Nephron (organoid): ENCODE results near the gene BACH2.

ENCODE experiments used
- H3K27ac Mint-ChIP-seq, 3 experiments: 2 replicates each; pipeline ENCODE4 v1.8.0; 2020; ENCODE audit warnings: mixed read lengths in 3 of 3, mild to moderate bottlenecking in 2 of 3, moderate library complexity in 1 of 3
- H3K27me3 Mint-ChIP-seq: 2 replicates; pipeline ENCODE4 v1.8.0; 2021; ENCODE audit warnings: low read depth, mild to moderate bottlenecking, moderate library complexity, mixed read lengths
- H3K36me3 Mint-ChIP-seq: 2 replicates; pipeline ENCODE4 v1.8.0; 2020; ENCODE audit warnings: low read depth, mixed read lengths
- H3K4me1 Mint-ChIP-seq: 2 replicates; pipeline ENCODE4 v1.8.0; 2020; ENCODE audit warnings: mixed read lengths
- H3K4me3 Mint-ChIP-seq, 3 experiments: 2 replicates each; pipeline ENCODE4 v1.8.0; 2020; ENCODE audit warnings: mild to moderate bottlenecking in 3 of 3, mixed read lengths in 3 of 3, moderate library complexity in 2 of 3
- H3K9me3 Mint-ChIP-seq: 2 replicates; pipeline ENCODE4 v1.8.0; 2020; ENCODE audit warnings: mixed read lengths
- TF ChIP-seq, protein P1 (sequence below), 3 experiments: fragments of 200-600 bp; sonication (generic); IDR thresholded peaks; one replicate each; pipeline ENCODE4 v1.5.0; 2021; ENCODE audit warnings: antibody characterized with exemption in 3 of 3; ENCODE audit not compliant: unreplicated experiment in 3 of 3

The BACH2 gene

GRCh38 chr6:89965441-89966227 is 331.0 kb downstream of the BACH2 start:
- Mint-ChIP-seq H3K9me3 (no peaks in the 10 kb centered on the region), H3K27me3 (no peaks in the 10 kb centered on the region), H3K4me3 (no peak overlapping the region), H3K27ac (no peak overlapping the region), H3K36me3 (no peaks in the 10 kb centered on the region), H3K4me1 (no peaks in the 10 kb centered on the region)
- TF ChIP-seq, protein P1, sequence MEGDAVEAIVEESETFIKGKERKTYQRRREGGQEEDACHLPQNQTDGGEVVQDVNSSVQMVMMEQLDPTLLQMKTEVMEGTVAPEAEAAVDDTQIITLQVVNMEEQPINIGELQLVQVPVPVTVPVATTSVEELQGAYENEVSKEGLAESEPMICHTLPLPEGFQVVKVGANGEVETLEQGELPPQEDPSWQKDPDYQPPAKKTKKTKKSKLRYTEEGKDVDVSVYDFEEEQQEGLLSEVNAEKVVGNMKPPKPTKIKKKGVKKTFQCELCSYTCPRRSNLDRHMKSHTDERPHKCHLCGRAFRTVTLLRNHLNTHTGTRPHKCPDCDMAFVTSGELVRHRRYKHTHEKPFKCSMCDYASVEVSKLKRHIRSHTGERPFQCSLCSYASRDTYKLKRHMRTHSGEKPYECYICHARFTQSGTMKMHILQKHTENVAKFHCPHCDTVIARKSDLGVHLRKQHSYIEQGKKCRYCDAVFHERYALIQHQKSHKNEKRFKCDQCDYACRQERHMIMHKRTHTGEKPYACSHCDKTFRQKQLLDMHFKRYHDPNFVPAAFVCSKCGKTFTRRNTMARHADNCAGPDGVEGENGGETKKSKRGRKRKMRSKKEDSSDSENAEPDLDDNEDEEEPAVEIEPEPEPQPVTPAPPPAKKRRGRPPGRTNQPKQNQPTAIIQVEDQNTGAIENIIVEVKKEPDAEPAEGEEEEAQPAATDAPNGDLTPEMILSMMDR (IDR thresholded peaks at IDR 0.05; ENCODE audit: unreplicated experiment in 3 of 3): no peak

DNA sequence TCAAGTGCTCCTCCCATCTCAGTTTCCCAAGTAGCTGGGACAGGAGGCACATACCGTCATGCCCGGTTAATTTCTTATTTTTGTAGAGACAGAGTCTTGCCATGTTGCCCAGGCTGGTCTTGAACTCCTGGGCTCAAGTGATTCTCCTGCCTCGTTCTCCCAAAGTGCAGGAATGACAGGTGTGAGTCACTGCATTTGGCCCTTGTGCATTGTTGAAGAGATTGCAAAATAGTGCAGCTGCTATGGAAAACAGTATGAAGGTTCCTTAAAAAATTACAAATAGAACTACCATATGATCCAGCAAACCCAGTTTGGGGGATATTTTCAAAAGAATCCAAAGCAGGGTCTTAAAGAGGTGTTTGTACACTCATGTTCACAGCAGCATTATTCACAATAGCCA is 333.3 kb downstream of the BACH2 start:
- Mint-ChIP-seq H3K4me3 (no peak overlapping the region), H3K4me1 (no peaks in the 10 kb centered on the region), H3K9me3 (no peaks in the 10 kb centered on the region), H3K27ac (no peak overlapping the region), H3K36me3 (no peaks in the 10 kb centered on the region), H3K27me3 (no peaks in the 10 kb centered on the region)
- TF ChIP-seq, protein P1 (IDR thresholded peaks at IDR 0.05; ENCODE audit: unreplicated experiment in 3 of 3): no peak

GRCh38 chr6:89961481-89961880 is 335.2 kb downstream of the BACH2 start:
- Mint-ChIP-seq H3K36me3 (no peaks in the 10 kb centered on the region), H3K27me3 (no peaks in the 10 kb centered on the region), H3K27ac (no peak overlapping the region), H3K4me3 (no peak overlapping the region), H3K9me3 (no peaks in the 10 kb centered on the region), H3K4me1 (no peaks in the 10 kb centered on the region)
- TF ChIP-seq, protein P1 (IDR thresholded peaks at IDR 0.05; ENCODE audit: unreplicated experiment in 3 of 3): no peak

DNA sequence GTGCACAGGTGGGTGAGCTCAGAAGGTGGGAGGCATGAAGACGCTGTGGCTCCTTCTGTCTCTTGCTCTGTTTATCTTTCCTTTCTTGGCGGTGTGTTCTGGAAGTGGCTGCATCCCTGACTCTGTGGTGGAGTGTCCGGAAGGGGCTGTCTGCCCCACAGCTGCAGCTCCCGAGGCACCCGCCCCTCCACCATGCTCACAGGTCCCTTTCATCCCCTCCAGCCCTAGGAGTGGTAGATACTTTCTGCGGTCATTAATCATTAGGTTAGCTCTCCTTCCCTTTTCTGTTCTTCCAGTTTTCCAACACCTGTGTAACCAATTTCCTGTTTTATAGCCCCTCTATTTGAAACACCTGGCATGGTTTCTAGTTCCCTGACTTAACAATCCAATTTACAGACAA is 336.8 kb downstream of the BACH2 start:
- Mint-ChIP-seq H3K36me3 (no peaks in the 10 kb centered on the region), H3K27me3 (no peaks in the 10 kb centered on the region), H3K9me3 (no peaks in the 10 kb centered on the region), H3K27ac (peak overlapping the region in 2 of 3 experiments; percentile 14 to 58), H3K4me3 (no peak overlapping the region), H3K4me1 (no peaks in the 10 kb centered on the region)
- TF ChIP-seq, protein P1 (IDR thresholded peaks at IDR 0.05; ENCODE audit: unreplicated experiment in 3 of 3): no peak

DNA sequence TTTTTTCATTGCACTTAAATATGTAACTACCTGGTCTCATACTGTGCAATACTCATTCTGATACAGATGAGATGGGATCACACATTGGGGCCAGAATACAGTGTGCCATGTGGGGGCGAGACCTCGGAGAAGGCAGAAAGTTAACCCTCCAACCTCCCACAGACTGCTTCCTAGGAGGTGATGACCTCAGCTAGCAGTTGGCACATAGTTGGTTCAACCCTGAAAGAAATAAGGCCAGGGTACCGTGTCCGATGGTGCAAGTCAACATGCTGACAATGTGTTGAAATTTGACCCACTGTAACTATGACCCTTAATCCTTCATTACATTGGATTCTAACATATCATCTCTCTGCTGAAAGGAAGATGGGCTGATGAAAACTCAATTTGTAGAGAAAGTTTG is 340.5 kb downstream of the BACH2 start:
- peaks cover 24% of the 10 kb centered on the region for H3K4me1 Mint-ChIP-seq
- H3K27me3 Mint-ChIP-seq: no peaks in the 10 kb centered on the region
- TF ChIP-seq, protein P1 (IDR thresholded peaks at IDR 0.05; ENCODE audit: unreplicated experiment in 3 of 3): no peak
- no peak overlapping the region for H3K4me3 Mint-ChIP-seq
- H3K36me3 Mint-ChIP-seq: peaks cover 5% of the 10 kb centered on the region
- H3K27ac Mint-ChIP-seq: no peak overlapping the region
- H3K9me3 Mint-ChIP-seq: no peaks in the 10 kb centered on the region

DNA sequence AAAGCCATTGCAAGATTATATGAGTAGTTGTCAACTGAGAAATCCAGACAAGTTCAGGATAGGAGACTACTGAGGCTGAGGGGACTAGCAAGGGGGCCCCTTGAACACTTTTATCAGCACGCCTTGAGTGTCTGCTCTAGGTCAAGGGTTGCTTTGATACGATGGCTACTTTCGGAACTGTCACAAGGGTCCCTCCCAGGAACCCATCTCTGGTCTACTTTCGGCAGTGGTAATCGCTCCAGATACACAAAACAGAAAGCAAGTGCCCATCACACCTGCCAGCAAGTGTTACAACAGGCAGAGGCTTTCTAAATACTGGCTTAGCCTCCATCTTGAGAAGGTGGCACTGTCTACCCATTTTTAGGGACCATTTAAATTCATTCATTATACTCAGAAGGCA is 341.3 kb downstream of the BACH2 start:
- H3K27me3 Mint-ChIP-seq: no peaks in the 10 kb centered on the region
- H3K4me1 Mint-ChIP-seq: peaks cover 25% of the 10 kb centered on the region
- TF ChIP-seq, protein P1 (IDR thresholded peaks at IDR 0.05; ENCODE audit: unreplicated experiment in 3 of 3): no peak
- H3K4me3 Mint-ChIP-seq: no peak overlapping the region
- peaks cover 7% of the 10 kb centered on the region for H3K36me3 Mint-ChIP-seq
- no peak overlapping the region for H3K27ac Mint-ChIP-seq
- H3K9me3 Mint-ChIP-seq: no peaks in the 10 kb centered on the region
